MM.1S (cell line): ENCODE measurements around the gene OLFML2B.

Experiments used
- DNase-seq: peaks from one replicate; pipeline ENCODE4 v3.0.0-alpha.2; 2015
- H2AFZ ChIP-seq: fragments of 300-600 bp; sonication (generic); 2 replicates; pipeline ENCODE4 v1.6.0; 2016; ENCODE audit warnings: antibody characterized with exemption, low read length
- H3F3A ChIP-seq: fragments of 300-600 bp; sonication (generic); 2 replicates; pipeline ENCODE4 v1.6.1; 2016; ENCODE audit warnings: mild to moderate bottlenecking, antibody characterized with exemption, low read length, moderate library complexity, mixed read lengths; ENCODE audit not compliant: insufficient read depth
- H3K27ac ChIP-seq: fragments of 300-600 bp; sonication (generic); 2 replicates; pipeline ENCODE4 v1.5.1; 2016; ENCODE audit warnings: mild to moderate bottlenecking, low read length
- H3K27me3 ChIP-seq: fragments of 300-600 bp; sonication (generic); replicated peaks from 2 replicates; pipeline ENCODE4 v1.6.0; 2016; ENCODE audit warnings: low read length; ENCODE audit not compliant: insufficient read depth
- H3K36me3 ChIP-seq: fragments of 300-600 bp; sonication (generic); replicated peaks from 2 replicates; pipeline ENCODE4 v1.6.1; 2016; ENCODE audit warnings: mild to moderate bottlenecking, low read length, mixed read lengths; ENCODE audit not compliant: insufficient read depth
- H3K4me1 ChIP-seq: fragments of 300-600 bp; sonication (generic); 2 replicates; pipeline ENCODE4 v1.6.1; 2016; ENCODE audit warnings: low read length, mixed read lengths
- H3K4me2 ChIP-seq: fragments of 300-600 bp; sonication (generic); 2 replicates; pipeline ENCODE4 v1.6.0; 2016; ENCODE audit warnings: low read depth, low read length
- H3K4me3 ChIP-seq: fragments of 300-600 bp; sonication (generic); 2 replicates; pipeline ENCODE4 v1.5.1; 2016; ENCODE audit warnings: low read length, mixed read lengths
- H3K79me2 ChIP-seq: fragments of 300-600 bp; sonication (generic); 2 replicates; pipeline ENCODE4 v1.6.1; 2016; ENCODE audit warnings: mixed run types, low read length, mixed read lengths
- H3K9ac ChIP-seq: fragments of 300-600 bp; sonication (generic); 2 replicates; pipeline ENCODE4 v1.6.1; 2016; ENCODE audit warnings: low read length, mixed read lengths
- H3K9me2 ChIP-seq: fragments of 300-600 bp; sonication (generic); replicated peaks from 2 replicates; pipeline ENCODE4 v1.6.1; 2016; ENCODE audit warnings: mild to moderate bottlenecking, low read length, mixed read lengths; ENCODE audit not compliant: insufficient read depth
- H3K9me3 ChIP-seq: fragments of 300-600 bp; sonication (generic); replicated peaks from 2 replicates; pipeline ENCODE4 v1.6.1; 2016; ENCODE audit warnings: mild to moderate bottlenecking, low read length, mixed read lengths; ENCODE audit not compliant: insufficient read depth
- H4K20me1 ChIP-seq: fragments of 300-600 bp; sonication (generic); 2 replicates; pipeline ENCODE4 v1.6.1; 2016; ENCODE audit warnings: mild to moderate bottlenecking, low read length, moderate library complexity, mixed read lengths; ENCODE audit not compliant: insufficient read depth
- EZH2 ChIP-seq: fragments of 300-600 bp; sonication (generic); optimal IDR thresholded peaks from 2 replicates; pipeline ENCODE3; 2017; ENCODE audit warnings: low read depth, mild to moderate bottlenecking, antibody characterized with exemption, low read length, mixed read lengths
- EZH2phosphoT487 ChIP-seq: fragments of 300-600 bp; sonication (generic); IDR thresholded peaks from 2 replicates; pipeline ENCODE4 v1.6.1; 2018; ENCODE audit warnings: antibody characterized with exemption, low read length
- TF ChIP-seq, protein P1 (sequence below): fragments of 300-600 bp; sonication (generic); IDR thresholded peaks from 2 replicates; pipeline ENCODE4 v1.5.1; 2016; ENCODE audit warnings: antibody characterized with exemption, low read length, mixed read lengths

OLFML2B gene

DNA sequence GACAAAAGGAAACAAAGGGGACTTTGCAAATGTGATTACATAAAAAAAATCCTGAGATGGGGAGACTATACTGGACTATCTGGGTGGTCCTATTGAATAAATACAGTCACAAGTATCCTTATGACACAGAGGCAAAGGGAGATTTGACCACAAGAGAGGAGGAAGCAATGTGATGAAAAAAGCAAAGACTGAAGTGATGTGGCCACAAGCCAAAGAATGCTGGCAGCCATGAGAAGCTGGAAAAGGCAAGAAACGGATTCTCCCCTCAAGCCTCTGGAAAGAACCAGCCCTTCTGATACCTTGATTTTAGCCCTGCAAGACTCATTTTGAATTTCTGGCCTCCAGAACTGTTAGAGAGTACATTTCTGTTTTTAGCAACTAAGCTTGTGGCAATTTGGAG lies 36.4 kb downstream of the OLFML2B start:
- no peak for TF ChIP-seq EZH2phosphoT487
- TF ChIP-seq EZH2, result no peak
- TF ChIP-seq, protein P1, sequence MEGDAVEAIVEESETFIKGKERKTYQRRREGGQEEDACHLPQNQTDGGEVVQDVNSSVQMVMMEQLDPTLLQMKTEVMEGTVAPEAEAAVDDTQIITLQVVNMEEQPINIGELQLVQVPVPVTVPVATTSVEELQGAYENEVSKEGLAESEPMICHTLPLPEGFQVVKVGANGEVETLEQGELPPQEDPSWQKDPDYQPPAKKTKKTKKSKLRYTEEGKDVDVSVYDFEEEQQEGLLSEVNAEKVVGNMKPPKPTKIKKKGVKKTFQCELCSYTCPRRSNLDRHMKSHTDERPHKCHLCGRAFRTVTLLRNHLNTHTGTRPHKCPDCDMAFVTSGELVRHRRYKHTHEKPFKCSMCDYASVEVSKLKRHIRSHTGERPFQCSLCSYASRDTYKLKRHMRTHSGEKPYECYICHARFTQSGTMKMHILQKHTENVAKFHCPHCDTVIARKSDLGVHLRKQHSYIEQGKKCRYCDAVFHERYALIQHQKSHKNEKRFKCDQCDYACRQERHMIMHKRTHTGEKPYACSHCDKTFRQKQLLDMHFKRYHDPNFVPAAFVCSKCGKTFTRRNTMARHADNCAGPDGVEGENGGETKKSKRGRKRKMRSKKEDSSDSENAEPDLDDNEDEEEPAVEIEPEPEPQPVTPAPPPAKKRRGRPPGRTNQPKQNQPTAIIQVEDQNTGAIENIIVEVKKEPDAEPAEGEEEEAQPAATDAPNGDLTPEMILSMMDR, result no peak
- Histone ChIP-seq H2AFZ (no peak overlapping the region), H4K20me1 (no peaks in the 10 kb centered on the region), H3K27ac (no peak overlapping the region), H3K4me2 (no peak overlapping the region), H3K4me1 (no peaks in the 10 kb centered on the region), H3K79me2 (no peaks in the 10 kb centered on the region), H3K4me3 (no peak overlapping the region), H3K27me3 (no peaks in the 10 kb centered on the region), H3F3A (no peaks in the 10 kb centered on the region), H3K9me2 (no peaks in the 10 kb centered on the region), H3K9ac (no peak overlapping the region), H3K36me3 (no peaks in the 10 kb centered on the region), H3K9me3 (no peaks in the 10 kb centered on the region)
- no peak for DNase-seq

DNA sequence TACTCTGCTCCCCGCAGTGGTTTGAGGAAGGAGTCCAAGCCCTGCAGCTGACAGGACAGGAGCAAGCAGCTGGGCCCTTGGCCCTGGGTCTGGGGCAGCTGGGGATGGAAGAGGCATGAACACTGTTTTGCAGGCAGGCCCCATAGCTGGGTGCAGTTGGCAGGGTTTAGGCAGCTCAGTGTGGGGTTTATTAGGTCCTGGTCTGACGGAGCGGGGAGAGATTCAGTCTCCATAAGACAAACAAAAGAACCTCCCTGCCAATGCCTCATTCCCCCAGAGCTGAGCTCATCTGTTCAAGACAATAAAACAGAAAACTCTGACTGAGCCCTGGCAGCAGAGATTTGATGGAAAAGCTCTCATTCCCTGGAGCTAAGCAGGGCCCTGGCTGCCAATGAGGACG lies 37.3 kb downstream of the OLFML2B start:
- Histone ChIP-seq H3K36me3 (no peaks in the 10 kb centered on the region), H3K9me3 (no peaks in the 10 kb centered on the region), H3K4me2 (no peak overlapping the region), H4K20me1 (no peaks in the 10 kb centered on the region), H2AFZ (no peak overlapping the region), H3K4me3 (no peak overlapping the region), H3K9ac (no peak overlapping the region), H3K79me2 (no peaks in the 10 kb centered on the region), H3K27ac (no peak overlapping the region), H3K4me1 (no peaks in the 10 kb centered on the region), H3K9me2 (no peaks in the 10 kb centered on the region), H3F3A (no peaks in the 10 kb centered on the region), H3K27me3 (no peaks in the 10 kb centered on the region)
- no peak for DNase-seq
- TF ChIP-seq EZH2 (no peak), EZH2phosphoT487 (no peak)
- TF ChIP-seq, protein P1, result no peak

DNA sequence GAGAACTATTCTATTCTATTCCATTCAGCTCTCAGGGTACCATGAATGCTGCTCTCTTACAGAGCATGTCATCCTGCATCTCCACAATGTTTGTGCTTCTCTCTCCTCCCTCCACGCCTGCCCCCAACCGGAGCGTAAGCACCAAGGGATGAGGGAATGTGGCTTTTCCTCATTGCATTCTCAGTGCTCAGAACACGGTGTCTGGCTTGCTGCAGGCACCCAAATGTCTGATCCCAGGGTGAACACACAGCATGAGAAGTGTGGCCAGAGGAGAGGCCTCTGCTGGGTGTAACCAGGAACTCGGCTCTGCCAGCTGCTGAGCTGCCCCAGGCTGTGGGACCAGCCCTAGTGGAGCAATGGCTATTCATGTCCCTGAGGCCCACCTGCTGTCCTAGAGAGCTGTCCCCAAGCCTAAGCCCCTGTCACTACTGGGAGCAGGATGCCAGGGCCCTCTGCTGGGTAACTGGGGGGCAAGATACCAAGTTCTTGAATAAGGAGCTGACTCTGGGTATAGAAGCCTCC lies 38.3 kb downstream of the OLFML2B start:
- H3K27ac ChIP-seq, result no peak overlapping the region
- H3K4me3 ChIP-seq, result no peak overlapping the region
- no peak overlapping the region for H3K4me2 ChIP-seq
- no peaks in the 10 kb centered on the region for H3F3A ChIP-seq
- no peak overlapping the region for H3K9ac ChIP-seq
- no peaks in the 10 kb centered on the region for H3K9me3 ChIP-seq
- no peak for DNase-seq
- no peaks in the 10 kb centered on the region for H3K79me2 ChIP-seq
- H3K27me3 ChIP-seq, result no peaks in the 10 kb centered on the region
- TF ChIP-seq, protein P1, result no peak
- TF ChIP-seq EZH2phosphoT487 (no peak), EZH2 (no peak)
- no peaks in the 10 kb centered on the region for H3K9me2 ChIP-seq
- H2AFZ ChIP-seq, result no peak overlapping the region
- no peaks in the 10 kb centered on the region for H3K36me3 ChIP-seq
- no peaks in the 10 kb centered on the region for H3K4me1 ChIP-seq
- H4K20me1 ChIP-seq, result no peaks in the 10 kb centered on the region
